COLO668 (cell line): ENCODE data around the gene GALP.
"Not testable (repeated sequence)": the region's sequence is repeated elsewhere in the genome, so short reads cannot be mapped to it uniquely, and the experiment has no call there.

ENCODE experiments used
- DNase-seq: peaks from one replicate; lab custom pipeline; 2025; ENCODE audit not compliant: unreplicated experiment; lab: John Stamatoyannopoulos, UW

GALP gene

GRCh38 chr19:56177564-56178243 is 1.9 kb downstream of the GALP start:
- no peak for DNase-seq

GRCh38 chr19:56189785-56190184 is 14.0 kb downstream of the GALP start:
- DNase-seq, result peak; percentile 9

GRCh38 chr19:56191115-56191514 is 15.3 kb downstream of the GALP start:
- no peak for DNase-seq

- DNase-seq, result no peak
Measured at GRCh38 chr19:56191711-56192110, 15.9 kb downstream of the GALP start.

GRCh38 chr19:56193981-56194640 is 18.3 kb downstream of the GALP start:
- no peak for DNase-seq

- not testable (repeated sequence) for DNase-seq
Measured at GRCh38 chr19:56197646-56198045, 21.8 kb downstream of the GALP start, which contains the start of gene ZSCAN5B. TSS of gene ZSCAN5B (minus strand) at chr19:56197783. CDS start at chr19:56193052, 4,731 bp downstream.

- DNase-seq, result no peak
Measured at GRCh38 chr19:56199687-56200086, 23.9 kb downstream of the GALP start.

GRCh38 chr19:56201973-56202372 is 26.2 kb downstream of the GALP start, which contains the start of gene ZSCAN5C:
TSS of gene ZSCAN5C (plus strand) at chr19:56202273. CDS start at chr19:56205914, 3,641 bp downstream.
- DNase-seq, result no peak

- not testable (repeated sequence) for DNase-seq
Measured at GRCh38 chr19:56207581-56207980, 31.8 kb downstream of the GALP start.

- DNase-seq, result no peak
Measured at GRCh38 chr19:56209091-56209490, 33.3 kb downstream of the GALP start.

GRCh38 chr19:56210036-56210435 is 34.2 kb downstream of the GALP start:
- DNase-seq, result not testable (repeated sequence)

- no peak for DNase-seq
Measured at GRCh38 chr19:56211718-56212117, 35.9 kb downstream of the GALP start.

GRCh38 chr19:56217039-56217949 is 41.5 kb downstream of the GALP start:
- peak; percentile 33 for DNase-seq

GRCh38 chr19:56218961-56219360 is 43.2 kb downstream of the GALP start:
- no peak for DNase-seq

GRCh38 chr19:56221442-56221841 is 45.6 kb downstream of the GALP start:
- DNase-seq, result peak; percentile 1

GRCh38 chr19:56221851-56222250 is 46.0 kb downstream of the GALP start:
- DNase-seq, result no peak

GRCh38 chr19:56222901-56223300 is 47.1 kb downstream of the GALP start:
- DNase-seq, result no peak

- DNase-seq, result no peak
Measured at GRCh38 chr19:56223481-56223880, 47.7 kb downstream of the GALP start.
